Measurements from ENCODE around the gene ANKRD33B. TPM values are rescaled to one million over a fixed set of nuclear protein-coding genes. Genes with fewer than 3 reads are reported as not detected.
A peak's percentile ranks its signal among the peaks of the same experiment; 100 is the strongest.

Gene ANKRD33B
- total and polyA plus RNA-seq, 2 experiments from 2014 or later, result 1.5 to 2.0 TPM

- Histone ChIP-seq H3K4me3 (no peak overlapping the region), H3K4me2 (no peak overlapping the region), H3K9me3 (ENCODE audit: low read depth) (no peaks in the 10 kb centered on the region), H2AFZ (no peak overlapping the region), H3K27me3 (no peaks in the 10 kb centered on the region), H3K36me3 (replicated peaks; ENCODE audit: insufficient read depth, low read depth) (no peaks in the 10 kb centered on the region), H3K27ac (no peak overlapping the region), H3K79me2 (peaks cover 47% of the 10 kb centered on the region), H3K4me1 (ENCODE audit: insufficient read depth) (peaks cover 15% of the 10 kb centered on the region), H3K9me2 (replicated peaks; ENCODE audit: insufficient read depth) (no peaks in the 10 kb centered on the region), H4K20me1 (ENCODE audit: insufficient read depth, poor library complexity, severe bottlenecking) (peaks cover 35% of the 10 kb centered on the region)
- 93% methylated on average over 7 of the region's 7 CpGs for WGBS (ENCODE audit: low lambda C conversion rate, missing lambda C conversion rate)
- TF ChIP-seq CTCF (IDR thresholded peaks at IDR 0.05; ENCODE audit: poor library complexity), result no peak
- TF ChIP-seq EZH2phosphoT487 (IDR thresholded peaks at IDR 0.05; ENCODE audit: low read depth, severe bottlenecking, unreplicated experiment), result no peak
- DNase-seq (ENCODE audit: low spot score), result no peak
Observed at GRCh38 chr5:10700516-10700915, 136.6 kb downstream of the ANKRD33B start.

- Histone ChIP-seq H2AFZ (no peak overlapping the region), H3K9me3 (ENCODE audit: low read depth) (no peaks in the 10 kb centered on the region), H3K9me2 (replicated peaks; ENCODE audit: insufficient read depth) (no peaks in the 10 kb centered on the region), H3K4me1 (ENCODE audit: insufficient read depth) (peaks cover 15% of the 10 kb centered on the region), H3K4me3 (no peak overlapping the region), H3K79me2 (peaks cover 49% of the 10 kb centered on the region), H3K36me3 (replicated peaks; ENCODE audit: insufficient read depth, low read depth) (no peaks in the 10 kb centered on the region), H3K4me2 (no peak overlapping the region), H3K27me3 (no peaks in the 10 kb centered on the region), H4K20me1 (ENCODE audit: insufficient read depth, poor library complexity, severe bottlenecking) (peaks cover 33% of the 10 kb centered on the region), H3K27ac (peak overlapping the region; percentile 78)
- TF ChIP-seq EZH2phosphoT487 (IDR thresholded peaks at IDR 0.05; ENCODE audit: low read depth, severe bottlenecking, unreplicated experiment) (no peak), CTCF (IDR thresholded peaks at IDR 0.05; ENCODE audit: poor library complexity) (peak; percentile 66), EZH2 (IDR thresholded peaks at IDR 0.05; ENCODE audit: borderline replicate concordance) (no peak)
- WGBS (ENCODE audit: low lambda C conversion rate, missing lambda C conversion rate), result 65% methylated on average over 6 of the region's 6 CpGs
- DNase-seq (ENCODE audit: low spot score), result peak; percentile 54
Observed at GRCh38 chr5:10701567-10702039, 137.7 kb downstream of the ANKRD33B start.

GRCh38 chr5:10702040-10702629 lies 138.3 kb downstream of the ANKRD33B start:
- no peak overlapping the region for H3K4me3 ChIP-seq
- no peaks in the 10 kb centered on the region for H3K36me3 ChIP-seq (replicated peaks; ENCODE audit: insufficient read depth, low read depth)
- H3K79me2 ChIP-seq, result peaks cover 51% of the 10 kb centered on the region
- peak overlapping the region; percentile 36 for H3K4me2 ChIP-seq
- peaks cover 28% of the 10 kb centered on the region for H4K20me1 ChIP-seq (ENCODE audit: insufficient read depth, poor library complexity, severe bottlenecking)
- no peak overlapping the region for H2AFZ ChIP-seq
- H3K27me3 ChIP-seq, result no peaks in the 10 kb centered on the region
- TF ChIP-seq EZH2 (IDR thresholded peaks at IDR 0.05; ENCODE audit: borderline replicate concordance) (no peak), CTCF (IDR thresholded peaks at IDR 0.05; ENCODE audit: poor library complexity) (no peak), EZH2phosphoT487 (IDR thresholded peaks at IDR 0.05; ENCODE audit: low read depth, severe bottlenecking, unreplicated experiment) (no peak)
- peak; percentile 63 for DNase-seq (ENCODE audit: low spot score)
- H3K9me3 ChIP-seq (ENCODE audit: low read depth), result no peaks in the 10 kb centered on the region
- WGBS (ENCODE audit: low lambda C conversion rate, missing lambda C conversion rate), result 69% methylated on average over 9 of the region's 9 CpGs
- peak overlapping the region; percentile 78 for H3K27ac ChIP-seq
- H3K9me2 ChIP-seq (replicated peaks; ENCODE audit: insufficient read depth), result no peaks in the 10 kb centered on the region
- peaks cover 15% of the 10 kb centered on the region for H3K4me1 ChIP-seq (ENCODE audit: insufficient read depth)
